ENCODE data around the gene TGFBR3. TPM values are rescaled to one million over a fixed set of nuclear protein-coding genes. Genes with fewer than 3 reads are reported as not detected.

The TGFBR3 gene
- total and polyA plus RNA-seq, 9 of the 15 experiments (the other 6 are each of a cell fraction or from before 2014, with no cell fraction given) = 3.6 to 32.4 (median 15.6) TPM

DNA sequence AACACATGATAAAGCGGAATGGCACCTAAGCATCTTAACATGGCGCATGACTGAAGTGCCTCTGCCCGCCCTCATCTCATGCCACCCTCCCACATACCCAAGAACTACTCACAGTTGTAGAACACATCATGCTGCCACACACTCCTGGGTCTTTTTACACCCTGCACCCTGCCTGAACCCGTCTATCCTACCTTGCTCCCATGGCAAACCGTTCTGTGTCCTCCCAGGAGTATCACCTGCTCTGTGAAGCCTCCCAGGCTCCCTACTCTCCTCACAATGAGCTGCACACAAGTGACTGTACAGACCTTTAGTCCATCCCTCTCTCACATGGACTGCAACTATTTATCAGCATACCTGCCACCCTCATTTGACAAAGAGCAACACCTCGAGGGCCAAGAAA is 144.0 kb downstream of the TGFBR3 start (continued):
- TF ChIP-seq, protein P1, sequence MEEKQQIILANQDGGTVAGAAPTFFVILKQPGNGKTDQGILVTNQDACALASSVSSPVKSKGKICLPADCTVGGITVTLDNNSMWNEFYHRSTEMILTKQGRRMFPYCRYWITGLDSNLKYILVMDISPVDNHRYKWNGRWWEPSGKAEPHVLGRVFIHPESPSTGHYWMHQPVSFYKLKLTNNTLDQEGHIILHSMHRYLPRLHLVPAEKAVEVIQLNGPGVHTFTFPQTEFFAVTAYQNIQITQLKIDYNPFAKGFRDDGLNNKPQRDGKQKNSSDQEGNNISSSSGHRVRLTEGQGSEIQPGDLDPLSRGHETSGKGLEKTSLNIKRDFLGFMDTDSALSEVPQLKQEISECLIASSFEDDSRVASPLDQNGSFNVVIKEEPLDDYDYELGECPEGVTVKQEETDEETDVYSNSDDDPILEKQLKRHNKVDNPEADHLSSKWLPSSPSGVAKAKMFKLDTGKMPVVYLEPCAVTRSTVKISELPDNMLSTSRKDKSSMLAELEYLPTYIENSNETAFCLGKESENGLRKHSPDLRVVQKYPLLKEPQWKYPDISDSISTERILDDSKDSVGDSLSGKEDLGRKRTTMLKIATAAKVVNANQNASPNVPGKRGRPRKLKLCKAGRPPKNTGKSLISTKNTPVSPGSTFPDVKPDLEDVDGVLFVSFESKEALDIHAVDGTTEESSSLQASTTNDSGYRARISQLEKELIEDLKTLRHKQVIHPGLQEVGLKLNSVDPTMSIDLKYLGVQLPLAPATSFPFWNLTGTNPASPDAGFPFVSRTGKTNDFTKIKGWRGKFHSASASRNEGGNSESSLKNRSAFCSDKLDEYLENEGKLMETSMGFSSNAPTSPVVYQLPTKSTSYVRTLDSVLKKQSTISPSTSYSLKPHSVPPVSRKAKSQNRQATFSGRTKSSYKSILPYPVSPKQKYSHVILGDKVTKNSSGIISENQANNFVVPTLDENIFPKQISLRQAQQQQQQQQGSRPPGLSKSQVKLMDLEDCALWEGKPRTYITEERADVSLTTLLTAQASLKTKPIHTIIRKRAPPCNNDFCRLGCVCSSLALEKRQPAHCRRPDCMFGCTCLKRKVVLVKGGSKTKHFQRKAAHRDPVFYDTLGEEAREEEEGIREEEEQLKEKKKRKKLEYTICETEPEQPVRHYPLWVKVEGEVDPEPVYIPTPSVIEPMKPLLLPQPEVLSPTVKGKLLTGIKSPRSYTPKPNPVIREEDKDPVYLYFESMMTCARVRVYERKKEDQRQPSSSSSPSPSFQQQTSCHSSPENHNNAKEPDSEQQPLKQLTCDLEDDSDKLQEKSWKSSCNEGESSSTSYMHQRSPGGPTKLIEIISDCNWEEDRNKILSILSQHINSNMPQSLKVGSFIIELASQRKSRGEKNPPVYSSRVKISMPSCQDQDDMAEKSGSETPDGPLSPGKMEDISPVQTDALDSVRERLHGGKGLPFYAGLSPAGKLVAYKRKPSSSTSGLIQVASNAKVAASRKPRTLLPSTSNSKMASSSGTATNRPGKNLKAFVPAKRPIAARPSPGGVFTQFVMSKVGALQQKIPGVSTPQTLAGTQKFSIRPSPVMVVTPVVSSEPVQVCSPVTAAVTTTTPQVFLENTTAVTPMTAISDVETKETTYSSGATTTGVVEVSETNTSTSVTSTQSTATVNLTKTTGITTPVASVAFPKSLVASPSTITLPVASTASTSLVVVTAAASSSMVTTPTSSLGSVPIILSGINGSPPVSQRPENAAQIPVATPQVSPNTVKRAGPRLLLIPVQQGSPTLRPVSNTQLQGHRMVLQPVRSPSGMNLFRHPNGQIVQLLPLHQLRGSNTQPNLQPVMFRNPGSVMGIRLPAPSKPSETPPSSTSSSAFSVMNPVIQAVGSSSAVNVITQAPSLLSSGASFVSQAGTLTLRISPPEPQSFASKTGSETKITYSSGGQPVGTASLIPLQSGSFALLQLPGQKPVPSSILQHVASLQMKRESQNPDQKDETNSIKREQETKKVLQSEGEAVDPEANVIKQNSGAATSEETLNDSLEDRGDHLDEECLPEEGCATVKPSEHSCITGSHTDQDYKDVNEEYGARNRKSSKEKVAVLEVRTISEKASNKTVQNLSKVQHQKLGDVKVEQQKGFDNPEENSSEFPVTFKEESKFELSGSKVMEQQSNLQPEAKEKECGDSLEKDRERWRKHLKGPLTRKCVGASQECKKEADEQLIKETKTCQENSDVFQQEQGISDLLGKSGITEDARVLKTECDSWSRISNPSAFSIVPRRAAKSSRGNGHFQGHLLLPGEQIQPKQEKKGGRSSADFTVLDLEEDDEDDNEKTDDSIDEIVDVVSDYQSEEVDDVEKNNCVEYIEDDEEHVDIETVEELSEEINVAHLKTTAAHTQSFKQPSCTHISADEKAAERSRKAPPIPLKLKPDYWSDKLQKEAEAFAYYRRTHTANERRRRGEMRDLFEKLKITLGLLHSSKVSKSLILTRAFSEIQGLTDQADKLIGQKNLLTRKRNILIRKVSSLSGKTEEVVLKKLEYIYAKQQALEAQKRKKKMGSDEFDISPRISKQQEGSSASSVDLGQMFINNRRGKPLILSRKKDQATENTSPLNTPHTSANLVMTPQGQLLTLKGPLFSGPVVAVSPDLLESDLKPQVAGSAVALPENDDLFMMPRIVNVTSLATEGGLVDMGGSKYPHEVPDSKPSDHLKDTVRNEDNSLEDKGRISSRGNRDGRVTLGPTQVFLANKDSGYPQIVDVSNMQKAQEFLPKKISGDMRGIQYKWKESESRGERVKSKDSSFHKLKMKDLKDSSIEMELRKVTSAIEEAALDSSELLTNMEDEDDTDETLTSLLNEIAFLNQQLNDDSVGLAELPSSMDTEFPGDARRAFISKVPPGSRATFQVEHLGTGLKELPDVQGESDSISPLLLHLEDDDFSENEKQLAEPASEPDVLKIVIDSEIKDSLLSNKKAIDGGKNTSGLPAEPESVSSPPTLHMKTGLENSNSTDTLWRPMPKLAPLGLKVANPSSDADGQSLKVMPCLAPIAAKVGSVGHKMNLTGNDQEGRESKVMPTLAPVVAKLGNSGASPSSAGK (IDR thresholded peaks at IDR 0.05) = no peak
- TF ChIP-seq NFE2L1 (tag; IDR thresholded peaks at IDR 0.05; ENCODE audit: borderline replicate concordance, low read depth) (no peak), MEF2D (tag; conservative IDR thresholded peaks at IDR 0.05; ENCODE audit: low read depth) (no peak), NR2C1 (IDR thresholded peaks at IDR 0.05) (no peak), NR2C1 (tag; IDR thresholded peaks at IDR 0.05) (no peak), HNRNPH1 (optimal IDR thresholded peaks at IDR 0.05; ENCODE audit: low read depth, low read length) (no peak), ZNF239 (CRISPR knock-in tag; IDR thresholded peaks at IDR 0.05) (no peak), ZNF561 (CRISPR knock-in tag; conservative IDR thresholded peaks at IDR 0.05) (no peak), SMARCC2 (IDR thresholded peaks at IDR 0.05; ENCODE audit: low read depth) (no peak)
- TF ChIP-seq, protein P2, sequence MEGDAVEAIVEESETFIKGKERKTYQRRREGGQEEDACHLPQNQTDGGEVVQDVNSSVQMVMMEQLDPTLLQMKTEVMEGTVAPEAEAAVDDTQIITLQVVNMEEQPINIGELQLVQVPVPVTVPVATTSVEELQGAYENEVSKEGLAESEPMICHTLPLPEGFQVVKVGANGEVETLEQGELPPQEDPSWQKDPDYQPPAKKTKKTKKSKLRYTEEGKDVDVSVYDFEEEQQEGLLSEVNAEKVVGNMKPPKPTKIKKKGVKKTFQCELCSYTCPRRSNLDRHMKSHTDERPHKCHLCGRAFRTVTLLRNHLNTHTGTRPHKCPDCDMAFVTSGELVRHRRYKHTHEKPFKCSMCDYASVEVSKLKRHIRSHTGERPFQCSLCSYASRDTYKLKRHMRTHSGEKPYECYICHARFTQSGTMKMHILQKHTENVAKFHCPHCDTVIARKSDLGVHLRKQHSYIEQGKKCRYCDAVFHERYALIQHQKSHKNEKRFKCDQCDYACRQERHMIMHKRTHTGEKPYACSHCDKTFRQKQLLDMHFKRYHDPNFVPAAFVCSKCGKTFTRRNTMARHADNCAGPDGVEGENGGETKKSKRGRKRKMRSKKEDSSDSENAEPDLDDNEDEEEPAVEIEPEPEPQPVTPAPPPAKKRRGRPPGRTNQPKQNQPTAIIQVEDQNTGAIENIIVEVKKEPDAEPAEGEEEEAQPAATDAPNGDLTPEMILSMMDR (IDR thresholded peaks at IDR 0.05 in 2 of 3, conservative IDR thresholded peaks at IDR 0.05 in 1 of 3; ENCODE audit: insufficient read depth in 2 of 3, low read depth in 1 of 3, low read length in 3 of 3) = no peak
- TF ChIP-seq, protein P3, sequence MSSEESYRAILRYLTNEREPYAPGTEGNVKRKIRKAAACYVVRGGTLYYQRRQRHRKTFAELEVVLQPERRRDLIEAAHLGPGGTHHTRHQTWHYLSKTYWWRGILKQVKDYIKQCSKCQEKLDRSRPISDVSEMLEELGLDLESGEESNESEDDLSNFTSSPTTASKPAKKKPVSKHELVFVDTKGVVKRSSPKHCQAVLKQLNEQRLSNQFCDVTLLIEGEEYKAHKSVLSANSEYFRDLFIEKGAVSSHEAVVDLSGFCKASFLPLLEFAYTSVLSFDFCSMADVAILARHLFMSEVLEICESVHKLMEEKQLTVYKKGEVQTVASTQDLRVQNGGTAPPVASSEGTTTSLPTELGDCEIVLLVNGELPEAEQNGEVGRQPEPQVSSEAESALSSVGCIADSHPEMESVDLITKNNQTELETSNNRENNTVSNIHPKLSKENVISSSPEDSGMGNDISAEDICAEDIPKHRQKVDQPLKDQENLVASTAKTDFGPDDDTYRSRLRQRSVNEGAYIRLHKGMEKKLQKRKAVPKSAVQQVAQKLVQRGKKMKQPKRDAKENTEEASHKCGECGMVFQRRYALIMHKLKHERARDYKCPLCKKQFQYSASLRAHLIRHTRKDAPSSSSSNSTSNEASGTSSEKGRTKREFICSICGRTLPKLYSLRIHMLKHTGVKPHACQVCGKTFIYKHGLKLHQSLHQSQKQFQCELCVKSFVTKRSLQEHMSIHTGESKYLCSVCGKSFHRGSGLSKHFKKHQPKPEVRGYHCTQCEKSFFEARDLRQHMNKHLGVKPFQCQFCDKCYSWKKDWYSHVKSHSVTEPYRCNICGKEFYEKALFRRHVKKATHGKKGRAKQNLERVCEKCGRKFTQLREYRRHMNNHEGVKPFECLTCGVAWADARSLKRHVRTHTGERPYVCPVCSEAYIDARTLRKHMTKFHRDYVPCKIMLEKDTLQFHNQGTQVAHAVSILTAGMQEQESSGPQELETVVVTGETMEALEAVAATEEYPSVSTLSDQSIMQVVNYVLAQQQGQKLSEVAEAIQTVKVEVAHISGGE (CRISPR knock-in tag; IDR thresholded peaks at IDR 0.05) = no peak
